NK-92 (cell line): Measurements from ENCODE around the gene CAMSAP1.
"Not testable (repeated sequence)": the region's sequence is repeated elsewhere in the genome, so short reads cannot be mapped to it uniquely, and the experiment has no call there.

ENCODE experiments used
- DNase-seq: peaks from one replicate; lab custom pipeline; 2025; ENCODE audit not compliant: unreplicated experiment; lab: John Stamatoyannopoulos, UW

CAMSAP1 gene, protein sequence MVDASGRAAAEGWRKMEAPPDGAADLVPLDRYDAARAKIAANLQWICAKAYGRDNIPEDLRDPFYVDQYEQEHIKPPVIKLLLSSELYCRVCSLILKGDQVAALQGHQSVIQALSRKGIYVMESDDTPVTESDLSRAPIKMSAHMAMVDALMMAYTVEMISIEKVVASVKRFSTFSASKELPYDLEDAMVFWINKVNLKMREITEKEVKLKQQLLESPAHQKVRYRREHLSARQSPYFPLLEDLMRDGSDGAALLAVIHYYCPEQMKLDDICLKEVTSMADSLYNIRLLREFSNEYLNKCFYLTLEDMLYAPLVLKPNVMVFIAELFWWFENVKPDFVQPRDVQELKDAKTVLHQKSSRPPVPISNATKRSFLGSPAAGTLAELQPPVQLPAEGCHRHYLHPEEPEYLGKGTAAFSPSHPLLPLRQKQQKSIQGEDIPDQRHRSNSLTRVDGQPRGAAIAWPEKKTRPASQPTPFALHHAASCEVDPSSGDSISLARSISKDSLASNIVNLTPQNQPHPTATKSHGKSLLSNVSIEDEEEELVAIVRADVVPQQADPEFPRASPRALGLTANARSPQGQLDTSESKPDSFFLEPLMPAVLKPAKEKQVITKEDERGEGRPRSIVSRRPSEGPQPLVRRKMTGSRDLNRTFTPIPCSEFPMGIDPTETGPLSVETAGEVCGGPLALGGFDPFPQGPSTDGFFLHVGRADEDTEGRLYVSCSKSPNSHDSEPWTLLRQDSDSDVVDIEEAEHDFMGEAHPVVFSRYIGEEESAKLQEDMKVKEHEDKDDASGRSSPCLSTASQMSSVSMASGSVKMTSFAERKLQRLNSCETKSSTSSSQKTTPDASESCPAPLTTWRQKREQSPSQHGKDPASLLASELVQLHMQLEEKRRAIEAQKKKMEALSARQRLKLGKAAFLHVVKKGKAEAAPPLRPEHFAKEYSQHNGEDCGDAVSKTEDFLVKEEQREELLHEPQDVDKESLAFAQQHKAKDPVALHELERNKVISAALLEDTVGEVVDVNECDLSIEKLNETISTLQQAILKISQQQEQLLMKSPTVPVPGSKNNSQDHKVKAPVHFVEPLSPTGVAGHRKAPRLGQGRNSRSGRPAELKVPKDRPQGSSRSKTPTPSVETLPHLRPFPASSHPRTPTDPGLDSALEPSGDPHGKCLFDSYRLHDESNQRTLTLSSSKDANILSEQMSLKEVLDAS (N-terminal part only)

DNA sequence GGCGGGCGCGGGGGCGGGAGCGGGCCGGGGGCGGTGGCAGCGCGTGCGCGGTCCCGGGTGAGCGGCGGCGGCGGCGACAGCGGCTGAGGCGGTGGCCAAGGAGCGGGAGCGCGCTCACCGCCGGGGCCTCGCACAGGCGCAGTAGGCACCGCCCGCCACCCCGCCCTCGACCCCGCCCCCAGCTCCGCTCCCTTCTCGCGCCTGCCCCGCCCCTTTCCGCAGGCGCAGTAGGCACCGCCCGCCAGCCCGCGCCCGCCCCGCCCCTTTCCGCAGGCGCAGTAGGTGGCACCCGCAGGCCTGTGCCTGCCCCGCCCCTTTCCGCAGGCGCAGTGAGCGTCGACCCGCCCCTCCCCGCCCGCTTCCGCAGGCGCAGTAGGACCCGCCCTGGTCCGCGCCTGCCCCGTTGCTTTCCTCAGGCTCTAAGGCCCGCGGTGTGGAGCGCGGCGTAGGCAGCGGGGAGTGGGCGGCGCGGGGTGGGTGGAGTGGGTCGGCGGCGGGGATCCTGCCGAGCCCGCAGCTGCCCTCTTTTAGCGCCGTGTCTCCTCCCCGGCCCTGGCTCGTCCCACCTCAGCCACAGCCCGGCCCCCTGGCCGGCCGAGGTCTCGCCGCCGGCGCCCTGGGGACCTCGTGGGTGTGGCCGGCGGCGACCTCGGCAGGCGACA is at the start of gene CAMSAP1:
Gene CAMSAP1, minus strand, starts transcription at position 116 of the 662 bp plus-strand sequence. CDS start 387 bp downstream, outside the sequence.
- peak; percentile 58 for DNase-seq

DNA sequence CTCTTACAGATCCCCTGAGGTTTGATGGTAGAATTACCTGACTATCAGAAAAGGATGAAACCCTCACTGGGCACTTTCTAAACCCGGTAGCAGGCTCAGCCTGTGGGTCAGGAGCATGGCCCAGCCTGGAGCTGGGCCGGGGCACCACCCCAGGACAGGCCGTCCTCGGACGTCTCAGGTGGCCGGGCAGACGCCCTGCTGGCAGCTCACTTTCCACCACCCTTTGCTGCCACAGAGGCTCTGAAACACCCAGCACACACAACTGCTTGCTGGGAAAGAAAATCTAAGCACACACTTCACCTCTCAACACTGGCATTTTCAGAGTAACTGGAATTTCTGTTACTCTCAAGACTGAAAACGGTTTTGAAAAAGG is 49.4 kb upstream of the CAMSAP1 start:
- no peak for DNase-seq

DNA sequence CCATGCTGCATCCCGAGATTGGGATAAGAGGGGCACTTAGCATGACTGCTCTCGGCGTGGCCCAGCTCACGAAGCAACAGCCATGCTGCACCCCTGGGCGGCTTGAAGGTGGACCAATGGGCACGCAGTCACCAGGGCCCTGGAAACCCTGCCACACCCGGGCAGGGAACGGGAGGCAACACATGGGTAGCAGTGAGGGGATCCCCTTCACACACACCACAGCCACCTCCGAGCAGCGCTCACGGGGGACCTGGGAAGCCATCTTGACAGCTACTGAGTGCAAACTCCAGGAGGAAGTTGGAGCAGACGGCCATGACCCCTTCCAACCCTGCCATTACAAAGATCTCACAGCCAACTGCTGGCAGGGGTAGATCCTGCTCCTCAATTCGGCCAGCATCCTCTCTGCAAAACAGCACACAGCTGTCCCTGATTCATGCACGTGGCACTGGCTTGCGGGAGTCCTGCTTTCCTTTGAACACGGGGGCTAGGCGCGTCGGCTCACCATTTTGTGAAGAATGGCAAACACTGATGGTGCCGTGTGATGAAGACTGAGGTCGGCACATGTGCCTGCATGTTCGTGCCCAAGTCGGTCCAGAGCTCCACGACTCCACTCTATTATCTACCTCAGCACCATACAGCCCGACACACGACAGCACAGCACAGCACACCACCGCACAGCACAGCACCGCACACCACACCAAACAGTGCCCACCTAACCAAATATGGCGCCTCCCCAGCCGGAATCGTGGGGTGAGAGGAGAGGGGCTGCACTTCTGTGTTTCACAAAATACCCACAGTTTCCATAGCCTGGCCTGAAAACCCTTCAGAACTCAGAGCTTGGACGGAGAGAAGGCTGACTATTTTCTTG is 48.8 kb upstream of the CAMSAP1 start:
- DNase-seq: no peak

DNA sequence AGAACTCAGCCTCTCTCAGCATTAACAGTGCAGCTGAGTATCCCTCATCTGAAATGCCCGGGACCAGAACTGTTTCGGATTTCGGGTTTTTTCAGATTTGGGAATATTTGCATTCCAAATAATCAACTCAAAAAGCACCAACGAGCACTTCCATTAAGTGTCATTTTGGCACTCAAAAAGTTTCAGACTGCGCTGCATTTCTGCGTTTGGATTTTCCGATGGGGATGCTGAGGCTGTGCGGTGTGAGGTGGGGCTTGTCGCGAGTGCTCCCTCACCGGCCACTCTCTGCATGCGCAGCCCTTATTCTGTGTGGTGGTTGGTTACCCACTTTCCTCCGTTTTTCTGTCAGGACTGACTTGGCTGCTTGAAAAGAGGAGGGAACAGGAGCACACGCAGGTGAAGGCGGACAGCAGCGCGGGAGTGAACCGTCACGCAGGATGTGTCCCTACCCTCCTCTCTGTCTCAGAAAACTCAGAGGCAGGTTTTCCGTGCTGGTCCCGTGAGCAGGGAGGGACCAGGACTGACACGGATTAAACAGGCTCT is 45.4 kb upstream of the CAMSAP1 start:
- no peak for DNase-seq

DNA sequence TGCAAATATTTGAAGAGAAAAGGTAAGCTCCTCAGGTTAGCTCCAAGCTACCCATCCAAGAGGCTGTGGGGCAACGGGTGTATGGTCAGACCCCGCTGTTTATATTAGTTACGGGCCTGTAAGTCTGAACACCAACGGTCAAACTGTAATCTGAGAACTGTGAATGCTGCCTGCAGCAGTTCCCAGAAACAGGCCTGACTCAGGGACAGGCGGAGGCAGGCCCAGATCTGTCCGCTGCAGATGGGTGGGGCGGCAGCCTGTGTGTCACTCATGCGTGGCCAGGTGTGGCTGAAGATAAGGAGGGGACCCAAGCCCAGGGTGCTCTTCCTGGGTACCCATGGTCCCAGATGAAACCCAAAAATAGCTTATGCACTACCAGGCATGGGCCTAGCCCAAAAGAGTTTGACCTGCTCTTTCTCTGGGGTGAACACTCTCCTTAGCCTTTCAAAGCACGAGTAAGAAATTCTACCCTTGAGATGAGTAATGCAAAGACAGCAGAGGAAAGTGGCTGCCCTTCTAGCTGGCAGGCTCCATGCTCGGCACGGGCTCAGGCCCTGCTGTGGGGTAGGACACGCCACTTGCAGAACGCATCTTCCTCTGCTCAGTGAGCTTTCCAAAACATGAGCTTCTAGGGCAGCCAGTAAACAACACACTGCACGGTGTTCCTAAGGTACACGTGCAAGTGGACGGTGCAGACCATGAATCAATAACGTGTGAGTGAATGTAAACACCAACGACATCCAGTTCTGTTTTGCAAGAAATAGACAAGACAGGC is 44.7 kb upstream of the CAMSAP1 start:
- no peak for DNase-seq

DNA sequence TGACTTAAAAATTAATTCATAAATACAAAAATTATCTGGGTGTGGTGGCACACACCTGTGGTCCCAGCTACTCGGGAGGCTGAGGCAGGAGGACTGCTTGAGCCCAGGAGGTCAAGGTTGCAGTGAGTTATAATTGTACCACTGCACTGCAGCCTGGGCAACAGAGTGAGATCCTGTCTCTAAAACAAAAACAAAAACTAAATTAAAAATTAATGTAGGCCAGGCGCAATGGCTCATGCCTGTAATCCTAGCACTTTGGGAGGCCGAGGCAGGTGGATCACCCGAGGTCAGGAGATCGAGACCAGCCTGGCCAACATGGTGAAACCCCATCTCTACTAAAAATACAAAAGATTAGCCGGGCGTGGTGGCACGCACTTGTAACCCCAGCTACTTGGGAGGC is 44.0 kb upstream of the CAMSAP1 start:
- not testable (repeated sequence) for DNase-seq

DNA sequence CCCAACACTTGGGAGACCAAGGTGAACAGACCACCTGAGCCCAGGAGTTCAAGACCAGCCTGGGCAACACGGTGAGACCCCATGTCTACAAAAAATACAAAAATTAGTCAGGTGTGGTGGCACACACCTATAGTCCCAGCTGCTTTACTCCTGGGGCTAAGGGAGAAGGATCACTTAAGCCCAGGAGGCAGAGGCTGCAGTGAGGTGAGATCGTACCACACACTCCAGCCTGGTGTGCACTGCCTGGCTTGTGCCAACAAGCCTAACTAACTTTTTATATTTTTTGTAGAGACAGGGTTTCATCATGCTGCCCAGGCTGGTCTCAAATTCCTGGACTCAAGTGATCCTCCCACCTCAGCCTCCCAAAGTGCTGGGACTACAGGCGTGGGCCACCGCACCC is 43.5 kb upstream of the CAMSAP1 start:
- not testable (repeated sequence) for DNase-seq

DNA sequence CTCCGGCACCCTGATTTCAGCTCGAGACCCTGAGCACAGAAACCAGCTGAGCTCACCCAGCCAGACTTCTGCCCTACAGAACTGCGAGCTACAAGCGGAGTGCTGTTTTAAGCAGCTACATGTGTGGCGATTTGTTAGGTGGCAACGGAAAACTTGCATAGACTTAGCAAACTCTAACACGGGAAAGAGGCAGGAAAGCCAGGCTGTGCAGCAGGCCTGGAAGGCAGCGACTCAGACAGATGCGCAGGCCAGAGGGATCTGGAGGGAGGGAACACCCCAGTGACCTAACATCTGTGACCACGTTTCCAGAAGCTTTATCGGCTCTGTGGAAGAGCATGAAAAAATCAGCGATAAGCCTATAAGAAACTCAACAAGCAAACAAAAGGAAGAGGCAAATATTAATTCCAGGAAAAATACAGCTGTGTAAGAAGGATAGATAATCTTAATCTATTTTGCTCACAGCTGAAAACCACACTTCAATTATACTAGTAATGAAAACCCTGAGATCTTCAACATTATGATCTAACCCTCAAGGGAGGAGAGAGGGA is 42.9 kb upstream of the CAMSAP1 start:
- DNase-seq: no peak

DNA sequence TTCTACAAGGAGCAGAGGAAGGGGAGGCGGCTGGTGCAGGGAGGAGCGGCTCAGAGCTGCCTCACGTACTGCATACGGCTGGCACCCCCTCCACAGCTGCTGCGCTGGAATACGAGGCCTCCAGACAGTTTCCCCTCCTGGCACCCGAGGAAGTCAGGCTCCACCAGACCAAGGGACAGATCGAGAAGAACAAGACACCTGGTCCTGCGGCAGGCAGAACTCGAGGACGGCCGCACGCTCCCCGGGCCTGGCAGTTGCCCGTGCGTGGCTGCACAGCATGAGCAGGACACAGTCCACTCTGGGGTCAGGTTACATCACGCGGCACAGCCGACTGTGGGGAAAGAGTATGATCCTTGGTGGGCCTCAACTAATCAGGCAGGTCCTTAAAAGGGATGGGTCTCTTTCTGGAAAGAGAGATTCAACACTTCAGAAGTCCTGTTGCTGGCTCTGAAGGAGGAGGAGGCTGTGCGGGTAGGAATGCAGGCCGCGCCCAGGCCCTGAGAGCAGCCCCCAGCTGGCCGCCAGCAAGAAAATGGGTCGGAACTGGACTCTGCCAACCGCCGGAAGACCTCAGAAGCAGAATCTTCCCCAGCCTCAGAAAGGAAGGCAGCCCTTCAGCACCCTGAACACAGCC is 42.3 kb upstream of the CAMSAP1 start:
- no peak for DNase-seq

DNA sequence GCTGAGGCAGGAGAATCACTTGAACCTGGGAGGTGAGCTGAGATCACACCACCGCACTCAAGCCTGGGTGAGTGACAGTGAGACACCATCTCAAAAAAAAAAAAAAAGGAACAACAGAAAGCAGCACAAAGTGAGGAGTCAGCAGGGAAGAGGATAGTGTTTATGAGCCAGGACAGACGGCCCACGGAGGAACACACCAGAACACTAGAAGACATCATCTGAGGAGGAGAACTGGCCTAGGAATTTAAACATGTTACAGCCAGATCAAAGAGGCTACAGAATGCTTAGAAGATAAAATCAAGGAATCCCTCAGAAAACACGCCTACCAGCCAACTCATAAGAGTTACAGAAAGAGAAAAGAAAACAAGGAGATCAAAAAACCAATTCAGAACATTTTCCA is 41.6 kb upstream of the CAMSAP1 start:
- DNase-seq: no peak

DNA sequence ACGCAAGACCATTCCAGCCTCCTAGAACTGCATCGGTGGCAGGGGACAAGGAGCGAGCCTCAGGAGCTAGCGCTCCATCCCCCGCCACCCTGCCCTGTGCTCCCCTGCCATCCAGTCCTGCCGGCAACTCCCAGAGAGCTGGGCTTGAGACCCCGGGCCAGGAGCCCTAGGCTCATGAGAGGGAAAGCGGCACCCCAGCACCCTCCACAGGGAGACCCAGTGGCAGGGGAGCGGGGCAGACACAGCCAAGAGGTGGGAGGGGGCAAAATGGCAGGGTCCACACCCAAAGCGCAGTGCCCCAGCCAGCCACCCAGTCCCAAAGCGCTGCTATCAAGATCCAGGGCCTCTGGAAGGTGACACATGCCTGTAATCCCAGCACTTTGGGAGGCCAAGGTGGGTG is 41.1 kb upstream of the CAMSAP1 start:
- no peak for DNase-seq

DNA sequence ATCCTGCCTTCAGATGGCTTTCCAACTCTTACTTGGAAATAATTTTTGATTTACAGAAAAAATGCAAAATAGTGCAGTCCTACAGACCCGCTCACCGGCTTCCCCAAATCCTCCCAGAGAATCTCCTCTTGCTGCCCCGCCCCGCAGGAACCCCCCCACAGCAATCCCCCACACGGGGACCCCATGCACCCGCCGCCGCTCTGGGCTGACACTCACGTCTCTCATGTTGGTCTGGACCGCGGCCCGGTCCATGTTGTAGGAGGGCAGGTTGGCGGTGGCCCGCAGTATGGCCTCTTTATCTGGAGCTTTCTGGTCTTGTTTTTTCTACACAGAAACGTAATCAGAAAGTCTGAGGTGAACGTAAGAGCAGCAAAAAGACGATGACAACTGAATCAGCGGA is 40.2 kb upstream of the CAMSAP1 start:
- no peak for DNase-seq

DNA sequence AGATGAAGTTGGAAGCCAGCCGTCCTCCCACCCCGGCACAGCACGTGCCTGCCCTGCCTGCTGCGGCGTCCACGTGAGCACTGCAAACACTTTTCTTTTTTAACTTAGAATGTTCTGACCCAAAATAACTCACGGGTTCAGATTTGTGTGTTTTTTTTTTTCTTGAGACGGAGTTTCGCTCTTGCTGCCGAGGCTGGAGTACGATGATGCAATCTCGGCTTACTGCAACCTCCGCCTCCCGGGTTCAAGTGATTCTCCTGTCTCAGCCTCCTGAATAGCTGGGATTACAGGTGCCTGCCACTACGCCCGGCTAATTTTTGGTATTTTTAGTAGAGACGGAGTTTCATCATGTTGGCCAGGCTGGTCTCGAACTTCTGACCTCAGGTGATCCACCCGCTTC is 39.8 kb upstream of the CAMSAP1 start:
- not testable (repeated sequence) for DNase-seq

DNA sequence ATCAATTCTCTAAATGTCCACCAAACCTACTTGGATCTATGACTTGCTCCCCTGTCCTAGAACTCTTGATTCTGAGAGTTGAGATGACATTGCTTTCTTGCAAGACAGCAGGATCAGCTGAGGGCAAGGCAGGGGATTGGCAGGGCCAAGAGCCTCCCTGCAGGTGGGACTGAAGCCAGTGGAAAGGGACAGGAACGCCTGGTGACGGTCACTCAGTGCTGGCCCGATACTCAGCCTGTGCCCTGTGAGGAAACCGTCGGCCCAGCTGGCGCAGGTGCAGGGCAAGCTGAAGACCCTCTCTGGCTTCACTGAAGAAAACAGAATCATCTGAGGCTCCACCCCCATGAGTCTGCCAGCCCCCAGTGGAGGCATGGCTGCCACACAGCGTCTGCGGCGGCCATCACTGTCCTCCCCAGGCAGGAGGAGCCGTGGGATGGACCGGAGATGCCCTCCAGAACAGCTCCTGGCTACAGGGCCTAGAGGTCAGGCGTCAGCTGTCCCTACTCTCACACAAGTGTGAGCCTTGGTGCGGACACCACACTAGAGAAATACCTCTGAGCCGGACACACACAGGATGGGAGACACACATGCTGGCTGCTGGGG is 39.1 kb upstream of the CAMSAP1 start:
- DNase-seq: no peak

DNA sequence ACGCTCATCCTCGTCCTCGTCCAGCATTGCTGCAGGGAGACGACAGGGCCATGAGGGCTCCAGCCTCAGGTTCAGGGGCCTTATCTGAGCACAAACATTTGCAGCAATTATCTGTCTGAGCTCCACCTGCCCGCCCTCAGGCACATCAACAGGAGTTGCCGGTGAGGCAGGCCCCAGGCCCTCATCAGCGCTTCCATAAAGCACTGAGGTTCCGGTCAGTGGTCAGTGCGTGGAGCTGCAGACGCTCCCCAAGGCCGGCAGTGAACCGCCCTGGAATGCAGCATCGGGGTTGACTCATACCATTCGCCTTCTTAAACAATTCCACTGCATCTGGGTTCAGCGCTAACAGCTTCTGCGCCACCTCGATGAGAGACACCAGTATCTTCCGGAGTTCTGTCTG is 38.6 kb upstream of the CAMSAP1 start:
- DNase-seq: no peak

DNA sequence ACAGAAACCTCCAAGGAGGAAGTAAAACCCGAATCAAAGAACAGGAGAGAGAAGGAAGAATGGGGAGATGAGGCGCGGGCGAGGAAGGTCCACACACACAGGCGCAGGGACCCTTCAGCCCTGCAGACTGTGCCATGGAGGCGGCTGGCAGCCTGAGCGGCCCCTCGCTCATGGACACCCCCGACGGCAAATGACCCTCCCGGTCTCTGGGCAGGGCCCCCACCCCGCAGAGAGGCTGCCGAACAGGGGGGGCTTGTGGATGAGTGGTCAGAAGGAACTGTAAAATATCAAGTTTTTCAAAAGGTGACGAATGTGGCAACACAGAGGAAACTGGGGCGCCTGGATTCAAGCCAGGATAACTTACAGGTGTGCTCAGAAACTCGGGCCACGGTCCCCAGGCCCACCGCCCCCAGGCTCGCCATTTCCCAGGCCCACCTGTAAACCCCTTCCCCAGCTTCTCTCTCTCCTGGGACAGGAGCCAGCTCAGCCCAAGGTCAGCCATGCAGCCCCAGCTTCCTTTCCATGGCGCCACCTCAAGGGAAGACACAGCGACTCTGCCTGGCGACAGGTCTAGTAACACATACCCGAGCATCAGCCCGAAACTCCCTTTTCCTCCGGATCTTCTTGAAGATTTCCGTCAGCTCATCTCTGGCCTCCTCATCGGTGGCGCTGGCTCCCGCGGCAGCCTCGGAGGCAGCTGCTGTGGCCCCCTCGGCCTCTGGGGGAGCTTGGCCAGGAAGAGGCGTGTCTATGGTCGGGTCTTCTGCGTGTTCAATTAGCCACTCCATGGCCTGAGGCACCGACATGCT is 37.3 kb upstream of the CAMSAP1 start:
- DNase-seq: no peak

DNA sequence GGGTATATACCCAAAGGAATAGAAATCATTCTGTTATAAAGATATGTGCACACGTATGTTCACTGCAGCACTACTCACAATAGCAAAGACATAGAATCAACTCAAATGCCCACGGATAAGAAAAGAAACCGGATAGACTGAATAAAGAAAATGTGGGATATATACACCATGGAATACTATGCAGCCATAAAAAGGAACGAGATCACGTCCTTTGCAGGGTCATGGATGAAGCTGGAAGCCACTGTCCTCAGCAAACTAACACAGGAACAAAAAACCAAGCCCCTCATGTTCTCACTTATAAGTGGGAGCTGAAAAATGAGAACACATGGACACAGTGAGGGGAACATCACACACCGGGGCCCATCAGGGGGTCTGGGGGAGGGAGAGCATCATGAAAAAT is 36.3 kb upstream of the CAMSAP1 start:
- not testable (repeated sequence) for DNase-seq
